ENCODE measurements around the gene GPR179. TPM values are rescaled to one million over a fixed set of nuclear protein-coding genes. Genes with fewer than 3 reads are reported as not detected.

GPR179 gene
- total RNA-seq, 1 experiment from 2014 or later: 0.09 TPM

DNA sequence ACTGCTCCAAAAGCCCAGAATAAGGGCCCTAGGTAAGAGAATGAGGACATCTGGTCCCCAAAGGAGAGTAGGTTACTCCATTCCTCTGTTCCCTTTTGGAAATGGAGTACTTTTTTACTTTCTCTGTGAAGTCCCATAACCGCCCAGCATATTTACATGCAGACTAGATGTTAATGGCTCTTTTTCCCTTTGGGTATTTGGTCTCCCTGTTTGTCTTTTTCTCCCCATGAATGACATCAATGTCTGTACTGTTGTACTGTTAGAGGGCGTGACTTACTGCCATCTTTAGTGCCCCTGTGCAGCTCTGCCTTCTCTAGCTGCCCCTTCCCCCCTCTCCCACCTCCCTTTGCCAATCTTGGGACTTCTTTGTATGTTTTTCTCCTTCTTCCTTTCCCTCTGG lies 19.0 kb downstream of the GPR179 start (continued):
- TF ChIP-seq, protein P1, sequence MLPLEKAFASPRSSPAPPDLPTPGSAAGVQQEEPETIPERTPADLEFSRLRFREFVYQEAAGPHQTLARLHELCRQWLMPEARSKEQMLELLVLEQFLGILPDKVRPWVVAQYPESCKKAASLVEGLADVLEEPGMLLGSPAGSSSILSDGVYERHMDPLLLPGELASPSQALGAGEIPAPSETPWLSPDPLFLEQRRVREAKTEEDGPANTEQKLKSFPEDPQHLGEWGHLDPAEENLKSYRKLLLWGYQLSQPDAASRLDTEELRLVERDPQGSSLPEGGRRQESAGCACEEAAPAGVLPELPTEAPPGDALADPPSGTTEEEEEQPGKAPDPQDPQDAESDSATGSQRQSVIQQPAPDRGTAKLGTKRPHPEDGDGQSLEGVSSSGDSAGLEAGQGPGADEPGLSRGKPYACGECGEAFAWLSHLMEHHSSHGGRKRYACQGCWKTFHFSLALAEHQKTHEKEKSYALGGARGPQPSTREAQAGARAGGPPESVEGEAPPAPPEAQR (CRISPR knock-in tag; IDR thresholded peaks at IDR 0.05): no peak
- TF ChIP-seq CREM (CRISPR knock-in tag; IDR thresholded peaks at IDR 0.05): no peak
- TF ChIP-seq, protein P2, sequence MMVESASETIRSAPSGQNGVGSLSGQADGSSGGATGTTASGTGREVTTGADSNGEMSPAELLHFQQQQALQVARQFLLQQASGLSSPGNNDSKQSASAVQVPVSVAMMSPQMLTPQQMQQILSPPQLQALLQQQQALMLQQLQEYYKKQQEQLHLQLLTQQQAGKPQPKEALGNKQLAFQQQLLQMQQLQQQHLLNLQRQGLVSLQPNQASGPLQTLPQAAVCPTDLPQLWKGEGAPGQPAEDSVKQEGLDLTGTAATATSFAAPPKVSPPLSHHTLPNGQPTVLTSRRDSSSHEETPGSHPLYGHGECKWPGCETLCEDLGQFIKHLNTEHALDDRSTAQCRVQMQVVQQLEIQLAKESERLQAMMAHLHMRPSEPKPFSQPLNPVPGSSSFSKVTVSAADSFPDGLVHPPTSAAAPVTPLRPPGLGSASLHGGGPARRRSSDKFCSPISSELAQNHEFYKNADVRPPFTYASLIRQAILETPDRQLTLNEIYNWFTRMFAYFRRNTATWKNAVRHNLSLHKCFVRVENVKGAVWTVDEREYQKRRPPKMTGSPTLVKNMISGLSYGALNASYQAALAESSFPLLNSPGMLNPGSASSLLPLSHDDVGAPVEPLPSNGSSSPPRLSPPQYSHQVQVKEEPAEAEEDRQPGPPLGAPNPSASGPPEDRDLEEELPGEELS (CRISPR knock-in tag; IDR thresholded peaks at IDR 0.05): no peak
- TF ChIP-seq ATF1 (CRISPR knock-in tag; IDR thresholded peaks at IDR 0.05): no peak
- no peak for TF ChIP-seq NR2C2 (CRISPR knock-in tag; IDR thresholded peaks at IDR 0.05)
- TF ChIP-seq, protein P3, sequence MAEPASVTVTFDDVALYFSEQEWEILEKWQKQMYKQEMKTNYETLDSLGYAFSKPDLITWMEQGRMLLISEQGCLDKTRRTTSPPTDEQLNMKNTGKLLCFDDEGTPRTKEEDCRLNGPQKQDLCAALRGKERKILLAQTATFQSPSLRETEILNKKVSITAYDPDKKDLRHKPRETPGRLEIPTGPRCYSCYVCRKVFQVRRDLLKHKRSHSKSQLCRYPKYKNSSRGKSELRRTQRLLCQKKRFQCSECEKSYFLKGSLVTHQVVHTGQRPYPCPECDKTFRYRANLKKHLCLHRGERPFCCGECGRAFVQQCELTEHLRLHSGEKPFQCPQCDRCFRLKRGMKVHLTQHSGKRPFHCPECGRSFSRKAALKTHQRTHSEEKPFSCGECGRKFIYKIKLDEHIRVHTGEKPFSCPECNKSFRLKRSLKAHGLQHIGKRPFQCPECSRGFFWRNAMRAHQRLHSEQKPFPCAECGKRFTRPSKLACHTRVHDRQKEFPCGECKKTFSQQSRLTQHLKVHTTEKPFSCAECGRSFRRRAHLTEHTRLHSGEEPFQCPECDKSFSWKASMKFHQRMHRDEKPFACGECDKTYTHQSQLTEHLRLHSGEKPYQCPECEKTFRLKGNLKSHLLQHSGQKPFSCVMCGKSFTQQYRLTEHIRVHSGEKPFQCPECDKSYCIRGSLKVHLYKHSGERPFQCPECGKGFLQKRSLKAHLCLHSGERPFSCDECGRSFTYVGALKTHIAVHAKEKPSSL (CRISPR knock-in tag; conservative IDR thresholded peaks at IDR 0.05): no peak
- TF ChIP-seq NR3C1 (CRISPR knock-in tag; conservative IDR thresholded peaks at IDR 0.05; ENCODE audit: low read depth): no peak
- TF ChIP-seq, protein P4, sequence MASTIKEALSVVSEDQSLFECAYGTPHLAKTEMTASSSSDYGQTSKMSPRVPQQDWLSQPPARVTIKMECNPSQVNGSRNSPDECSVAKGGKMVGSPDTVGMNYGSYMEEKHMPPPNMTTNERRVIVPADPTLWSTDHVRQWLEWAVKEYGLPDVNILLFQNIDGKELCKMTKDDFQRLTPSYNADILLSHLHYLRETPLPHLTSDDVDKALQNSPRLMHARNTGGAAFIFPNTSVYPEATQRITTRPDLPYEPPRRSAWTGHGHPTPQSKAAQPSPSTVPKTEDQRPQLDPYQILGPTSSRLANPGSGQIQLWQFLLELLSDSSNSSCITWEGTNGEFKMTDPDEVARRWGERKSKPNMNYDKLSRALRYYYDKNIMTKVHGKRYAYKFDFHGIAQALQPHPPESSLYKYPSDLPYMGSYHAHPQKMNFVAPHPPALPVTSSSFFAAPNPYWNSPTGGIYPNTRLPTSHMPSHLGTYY (CRISPR knock-in tag; IDR thresholded peaks at IDR 0.05): no peak
- TF ChIP-seq, protein P5, sequence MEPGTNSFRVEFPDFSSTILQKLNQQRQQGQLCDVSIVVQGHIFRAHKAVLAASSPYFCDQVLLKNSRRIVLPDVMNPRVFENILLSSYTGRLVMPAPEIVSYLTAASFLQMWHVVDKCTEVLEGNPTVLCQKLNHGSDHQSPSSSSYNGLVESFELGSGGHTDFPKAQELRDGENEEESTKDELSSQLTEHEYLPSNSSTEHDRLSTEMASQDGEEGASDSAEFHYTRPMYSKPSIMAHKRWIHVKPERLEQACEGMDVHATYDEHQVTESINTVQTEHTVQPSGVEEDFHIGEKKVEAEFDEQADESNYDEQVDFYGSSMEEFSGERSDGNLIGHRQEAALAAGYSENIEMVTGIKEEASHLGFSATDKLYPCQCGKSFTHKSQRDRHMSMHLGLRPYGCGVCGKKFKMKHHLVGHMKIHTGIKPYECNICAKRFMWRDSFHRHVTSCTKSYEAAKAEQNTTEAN (CRISPR knock-in tag; IDR thresholded peaks at IDR 0.05): no peak

DNA sequence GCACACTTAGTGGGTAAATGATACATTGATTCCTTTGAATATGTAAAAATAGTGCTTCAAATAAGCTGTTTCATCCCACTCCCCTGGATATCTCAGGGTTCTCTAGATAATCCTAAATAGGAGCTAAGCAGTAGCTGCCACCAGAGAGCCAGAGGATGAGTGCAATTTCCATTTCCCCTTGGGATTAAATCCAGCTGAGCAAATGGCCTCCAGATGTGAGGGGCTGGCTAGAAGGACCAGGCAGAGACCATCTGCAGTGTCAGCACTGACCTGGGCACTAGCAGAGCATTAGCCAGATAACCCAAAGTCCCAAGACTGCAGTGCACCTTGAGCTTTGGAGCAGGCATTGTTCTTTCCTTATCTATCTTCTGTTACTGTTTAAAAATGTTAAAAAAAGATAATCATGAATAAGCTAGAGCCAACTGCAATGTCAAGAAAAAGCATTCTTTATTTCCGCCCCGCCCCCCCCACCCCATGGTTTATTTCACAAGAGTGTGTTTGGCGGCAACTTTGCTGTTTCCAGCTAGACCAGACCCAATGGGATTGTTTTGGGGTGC lies 19.5 kb downstream of the GPR179 start:
- no peak for DNase-seq (ENCODE audit: low spot score)
- Mint-ChIP-seq H3K9me3 (no peaks in the 10 kb centered on the region), H3K36me3 (peaks cover 30% of the 10 kb centered on the region), H3K27me3 (ENCODE audit: low read depth) (no peaks in the 10 kb centered on the region), H3K27ac (no peak overlapping the region), H3K4me1 (peaks cover 30% of the 10 kb centered on the region), H3K4me3 (no peak overlapping the region)
- ChIA-PET POLR2A (interaction anchor here (0.5 to 1.6 kb wide), 6 partner anchors 11 to 1876 kb away, joined by 3 to 5 read pairs (median 4); no protein-coding TSS in a partner anchor), CTCF (interaction anchor here (0.6 to 5.6 kb wide), 16 partner anchors 9 to 343 kb away, joined by 3 to 165 read pairs (median 4); no protein-coding TSS in a partner anchor)
- no peak for ATAC-seq
- TF ChIP-seq MXD4 (CRISPR knock-in tag; IDR thresholded peaks at IDR 0.05; ENCODE audit: borderline replicate concordance): no peak
- TF ChIP-seq, protein P6, sequence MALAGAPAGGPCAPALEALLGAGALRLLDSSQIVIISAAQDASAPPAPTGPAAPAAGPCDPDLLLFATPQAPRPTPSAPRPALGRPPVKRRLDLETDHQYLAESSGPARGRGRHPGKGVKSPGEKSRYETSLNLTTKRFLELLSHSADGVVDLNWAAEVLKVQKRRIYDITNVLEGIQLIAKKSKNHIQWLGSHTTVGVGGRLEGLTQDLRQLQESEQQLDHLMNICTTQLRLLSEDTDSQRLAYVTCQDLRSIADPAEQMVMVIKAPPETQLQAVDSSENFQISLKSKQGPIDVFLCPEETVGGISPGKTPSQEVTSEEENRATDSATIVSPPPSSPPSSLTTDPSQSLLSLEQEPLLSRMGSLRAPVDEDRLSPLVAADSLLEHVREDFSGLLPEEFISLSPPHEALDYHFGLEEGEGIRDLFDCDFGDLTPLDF (CRISPR knock-in tag; IDR thresholded peaks at IDR 0.05): no peak
- no peak for TF ChIP-seq ZNF232 (CRISPR knock-in tag; IDR thresholded peaks at IDR 0.05)

DNA sequence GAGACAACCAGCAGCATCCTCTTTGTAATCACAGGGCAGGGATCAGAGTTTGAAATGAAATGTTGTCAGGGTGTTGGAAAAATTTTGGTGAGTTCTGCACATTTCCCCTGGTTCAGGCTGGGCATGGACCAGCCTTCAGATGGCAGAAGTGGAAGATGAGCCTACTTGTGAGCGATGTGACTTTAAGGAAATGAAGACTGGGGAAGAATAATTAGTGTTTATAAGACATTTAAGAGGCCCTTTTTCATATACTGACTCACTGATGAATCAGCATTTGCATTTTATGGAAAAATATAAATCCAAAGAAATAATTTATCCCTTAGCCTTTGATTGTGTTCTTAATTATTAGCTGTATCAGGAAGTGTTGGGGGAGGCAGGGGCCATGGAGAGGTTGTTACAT lies 20.9 kb downstream of the GPR179 start:
- H3K27ac Mint-ChIP-seq: no peak overlapping the region
- no peak for ATAC-seq
- no peaks in the 10 kb centered on the region for H3K27me3 Mint-ChIP-seq (ENCODE audit: low read depth)
- H3K4me1 Mint-ChIP-seq: peaks cover 22% of the 10 kb centered on the region
- H3K36me3 Mint-ChIP-seq: peaks cover 34% of the 10 kb centered on the region
- no peak overlapping the region for H3K4me3 Mint-ChIP-seq
- no peak for DNase-seq (ENCODE audit: low spot score)
- no peaks in the 10 kb centered on the region for H3K9me3 Mint-ChIP-seq
- CTCF ChIA-PET: interaction anchor here (0.7 to 5.6 kb wide), 32 partner anchors 10 to 384 kb away, joined by 3 to 165 read pairs (median 6); partner anchors contain the start of gene SOCS7
- POLR2A ChIA-PET: no interaction called here
- TF ChIP-seq, protein P2 (CRISPR knock-in tag; IDR thresholded peaks at IDR 0.05): no peak
- TF ChIP-seq FOXK1 (CRISPR knock-in tag; IDR thresholded peaks at IDR 0.05) (no peak), ZNF671 (CRISPR knock-in tag; IDR thresholded peaks at IDR 0.05) (no peak), ZNF263 (CRISPR knock-in tag; IDR thresholded peaks at IDR 0.05; ENCODE audit: low read depth) (no peak), ELF4 (CRISPR knock-in tag; IDR thresholded peaks at IDR 0.05; ENCODE audit: low read depth) (no peak)
- TF ChIP-seq, protein P7, sequence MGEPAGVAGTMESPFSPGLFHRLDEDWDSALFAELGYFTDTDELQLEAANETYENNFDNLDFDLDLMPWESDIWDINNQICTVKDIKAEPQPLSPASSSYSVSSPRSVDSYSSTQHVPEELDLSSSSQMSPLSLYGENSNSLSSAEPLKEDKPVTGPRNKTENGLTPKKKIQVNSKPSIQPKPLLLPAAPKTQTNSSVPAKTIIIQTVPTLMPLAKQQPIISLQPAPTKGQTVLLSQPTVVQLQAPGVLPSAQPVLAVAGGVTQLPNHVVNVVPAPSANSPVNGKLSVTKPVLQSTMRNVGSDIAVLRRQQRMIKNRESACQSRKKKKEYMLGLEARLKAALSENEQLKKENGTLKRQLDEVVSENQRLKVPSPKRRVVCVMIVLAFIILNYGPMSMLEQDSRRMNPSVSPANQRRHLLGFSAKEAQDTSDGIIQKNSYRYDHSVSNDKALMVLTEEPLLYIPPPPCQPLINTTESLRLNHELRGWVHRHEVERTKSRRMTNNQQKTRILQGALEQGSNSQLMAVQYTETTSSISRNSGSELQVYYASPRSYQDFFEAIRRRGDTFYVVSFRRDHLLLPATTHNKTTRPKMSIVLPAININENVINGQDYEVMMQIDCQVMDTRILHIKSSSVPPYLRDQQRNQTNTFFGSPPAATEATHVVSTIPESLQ (CRISPR knock-in tag; IDR thresholded peaks at IDR 0.05): no peak
